ENCODE measurements around the gene CDH2. TPM values are rescaled to one million over a fixed set of nuclear protein-coding genes. Genes with fewer than 3 reads are reported as not detected.
A peak's percentile ranks its signal among the peaks of the same experiment; 100 is the strongest.

CDH2 gene
- total and polyA plus RNA-seq, 2 donors (not counting 1 experiment from before 2014, with no cell fraction given), result 2.0 to 15.3 TPM

- H3K9me3 ChIP-seq (ENCODE audit: control insufficient read depth, insufficient read depth, low read depth, low read length), result no peaks in the 10 kb centered on the region
- H3K79me2 ChIP-seq (ENCODE audit: control insufficient read depth, insufficient read depth, low read length), result no peaks in the 10 kb centered on the region
- H3K36me3 ChIP-seq (ENCODE audit: control insufficient read depth, insufficient read depth, low read length), result no peaks in the 10 kb centered on the region
- no peak for TF ChIP-seq EZH2 (IDR thresholded peaks at IDR 0.05; ENCODE audit: low read length, missing control alignments)
- TF ChIP-seq, protein P1, sequence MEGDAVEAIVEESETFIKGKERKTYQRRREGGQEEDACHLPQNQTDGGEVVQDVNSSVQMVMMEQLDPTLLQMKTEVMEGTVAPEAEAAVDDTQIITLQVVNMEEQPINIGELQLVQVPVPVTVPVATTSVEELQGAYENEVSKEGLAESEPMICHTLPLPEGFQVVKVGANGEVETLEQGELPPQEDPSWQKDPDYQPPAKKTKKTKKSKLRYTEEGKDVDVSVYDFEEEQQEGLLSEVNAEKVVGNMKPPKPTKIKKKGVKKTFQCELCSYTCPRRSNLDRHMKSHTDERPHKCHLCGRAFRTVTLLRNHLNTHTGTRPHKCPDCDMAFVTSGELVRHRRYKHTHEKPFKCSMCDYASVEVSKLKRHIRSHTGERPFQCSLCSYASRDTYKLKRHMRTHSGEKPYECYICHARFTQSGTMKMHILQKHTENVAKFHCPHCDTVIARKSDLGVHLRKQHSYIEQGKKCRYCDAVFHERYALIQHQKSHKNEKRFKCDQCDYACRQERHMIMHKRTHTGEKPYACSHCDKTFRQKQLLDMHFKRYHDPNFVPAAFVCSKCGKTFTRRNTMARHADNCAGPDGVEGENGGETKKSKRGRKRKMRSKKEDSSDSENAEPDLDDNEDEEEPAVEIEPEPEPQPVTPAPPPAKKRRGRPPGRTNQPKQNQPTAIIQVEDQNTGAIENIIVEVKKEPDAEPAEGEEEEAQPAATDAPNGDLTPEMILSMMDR (conservative IDR thresholded peaks at IDR 0.05 in 1 of 2, IDR thresholded peaks at IDR 0.05 in 1 of 2; ENCODE audit: low read depth in 1 of 2, low read length in 2 of 2), result no peak
- no peak overlapping the region for H3K4me2 ChIP-seq (ENCODE audit: extremely low read depth, insufficient read depth, low read length)
- peak overlapping the region in 2 of 4 experiments; percentile 57 to 59 for H3K4me3 ChIP-seq (replicated peaks in 1 of 4; ENCODE audit: control extremely low read depth in 1 of 4, insufficient read depth in 1 of 4, low read depth in 3 of 4, low read length in 4 of 4)
- DNase-seq (ENCODE audit: low read depth in 2 of 2), result peak in 1 of 2 donors; percentile 74
- no peak overlapping the region for H3K9ac ChIP-seq (ENCODE audit: insufficient read depth, low read length)
- H3K27ac ChIP-seq (ENCODE audit: insufficient read depth, low read length), result no peak overlapping the region
- H4K20me1 ChIP-seq (ENCODE audit: control insufficient read depth, extremely low read depth, insufficient read depth, low read length), result no peaks in the 10 kb centered on the region
- H2AFZ ChIP-seq (ENCODE audit: low read length), result no peak overlapping the region
- no peaks in the 10 kb centered on the region for H3K4me1 ChIP-seq (ENCODE audit: control insufficient read depth, extremely low read depth, insufficient read depth, low read length)
- no peaks in the 10 kb centered on the region for H3K27me3 ChIP-seq (ENCODE audit: control insufficient read depth, insufficient read depth, low read length)
These were observed 1.8 kb upstream of the CDH2 start for GRCh38 chr18:28178720-28179119.

DNA sequence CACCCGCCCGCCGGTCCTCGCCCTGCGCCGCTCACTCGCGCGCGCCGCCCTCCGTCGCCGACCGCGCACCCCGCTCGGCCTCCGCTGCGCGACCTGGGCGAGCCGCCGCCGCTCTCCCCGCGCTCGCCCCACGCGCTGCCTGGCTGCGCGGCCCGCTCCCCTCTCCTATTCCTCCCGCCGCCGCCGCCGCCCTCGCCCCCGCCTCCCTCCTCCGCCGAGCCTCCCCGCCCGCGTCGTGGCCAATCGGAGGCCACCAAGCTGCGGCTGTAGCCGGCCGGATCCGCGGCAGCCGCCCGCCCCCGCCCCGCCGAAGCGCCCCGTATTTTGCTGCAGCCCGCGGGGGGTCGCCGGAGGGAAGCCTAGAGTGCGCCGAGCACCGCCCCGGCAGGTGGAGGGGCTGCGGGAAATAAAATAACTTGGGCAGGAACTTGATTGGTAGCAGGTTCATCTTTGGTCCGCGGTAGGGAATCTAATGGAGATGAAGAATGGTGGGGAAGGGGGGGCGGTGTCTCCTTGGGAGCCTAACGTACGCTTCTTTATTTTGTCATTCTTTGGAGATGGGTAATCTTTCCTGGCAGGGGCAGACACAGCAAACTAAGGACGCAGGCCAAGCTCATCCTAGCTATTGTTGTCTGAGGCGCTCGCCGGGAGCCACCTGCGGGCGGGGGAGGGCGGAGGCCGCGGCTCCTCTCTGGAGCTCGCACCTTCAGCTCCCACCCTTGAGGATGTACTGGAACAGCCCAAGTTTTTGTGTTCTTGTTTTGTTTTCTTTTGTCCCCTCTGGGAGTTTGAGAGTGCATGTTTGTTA lies 1.1 kb upstream of the CDH2 start:
- Histone ChIP-seq H3K4me2 (ENCODE audit: extremely low read depth, insufficient read depth, low read length) (peak overlapping the region; percentile 79), H3K36me3 (ENCODE audit: control insufficient read depth, insufficient read depth, low read length) (no peaks in the 10 kb centered on the region), H3K4me1 (ENCODE audit: control insufficient read depth, extremely low read depth, insufficient read depth, low read length) (no peaks in the 10 kb centered on the region), H3K27me3 (ENCODE audit: control insufficient read depth, insufficient read depth, low read length) (no peaks in the 10 kb centered on the region), H2AFZ (ENCODE audit: low read length) (peak overlapping the region; percentile 56), H3K9me3 (ENCODE audit: control insufficient read depth, insufficient read depth, low read depth, low read length) (no peaks in the 10 kb centered on the region), H3K4me3 (replicated peaks in 1 of 4; ENCODE audit: control extremely low read depth in 1 of 4, insufficient read depth in 1 of 4, low read depth in 3 of 4, low read length in 4 of 4) (peak overlapping the region; percentile 57 to 69 (median 60)), H3K79me2 (ENCODE audit: control insufficient read depth, insufficient read depth, low read length) (no peaks in the 10 kb centered on the region), H4K20me1 (ENCODE audit: control insufficient read depth, extremely low read depth, insufficient read depth, low read length) (no peaks in the 10 kb centered on the region), H3K27ac (ENCODE audit: insufficient read depth, low read length) (no peak overlapping the region), H3K9ac (ENCODE audit: insufficient read depth, low read length) (peak overlapping the region; percentile 52)
- TF ChIP-seq EZH2 (IDR thresholded peaks at IDR 0.05; ENCODE audit: low read length, missing control alignments), result no peak
- TF ChIP-seq, protein P1 (conservative IDR thresholded peaks at IDR 0.05 in 1 of 2, IDR thresholded peaks at IDR 0.05 in 1 of 2; ENCODE audit: low read depth in 1 of 2, low read length in 2 of 2), result peak in 1 of 2 donors; percentile 2
- DNase-seq (ENCODE audit: low read depth in 2 of 2), result peak in 1 of 2 donors; percentile 75

GRCh38 chr18:28176698-28176947 lies 307 bp downstream of the CDH2 start:
- H2AFZ ChIP-seq (ENCODE audit: low read length), result peak overlapping the region; percentile 51
- no peak overlapping the region for H3K27ac ChIP-seq (ENCODE audit: insufficient read depth, low read length)
- peak overlapping the region; percentile 56 to 72 (median 66) for H3K4me3 ChIP-seq (replicated peaks in 1 of 4; ENCODE audit: control extremely low read depth in 1 of 4, insufficient read depth in 1 of 4, low read depth in 3 of 4, low read length in 4 of 4)
- peak overlapping the region; percentile 13 for H3K9ac ChIP-seq (ENCODE audit: insufficient read depth, low read length)
- H3K9me3 ChIP-seq (ENCODE audit: control insufficient read depth, insufficient read depth, low read depth, low read length), result no peaks in the 10 kb centered on the region
- no peaks in the 10 kb centered on the region for H3K27me3 ChIP-seq (ENCODE audit: control insufficient read depth, insufficient read depth, low read length)
- peak overlapping the region; percentile 83 for H3K4me2 ChIP-seq (ENCODE audit: extremely low read depth, insufficient read depth, low read length)
- DNase-seq (ENCODE audit: low read depth in 2 of 2), result no peak
- no peaks in the 10 kb centered on the region for H3K79me2 ChIP-seq (ENCODE audit: control insufficient read depth, insufficient read depth, low read length)
- no peaks in the 10 kb centered on the region for H4K20me1 ChIP-seq (ENCODE audit: control insufficient read depth, extremely low read depth, insufficient read depth, low read length)
- TF ChIP-seq, protein P1 (conservative IDR thresholded peaks at IDR 0.05 in 1 of 2, IDR thresholded peaks at IDR 0.05 in 1 of 2; ENCODE audit: low read depth in 1 of 2, low read length in 2 of 2), result no peak
- TF ChIP-seq EZH2 (IDR thresholded peaks at IDR 0.05; ENCODE audit: low read length, missing control alignments), result no peak
- H3K36me3 ChIP-seq (ENCODE audit: control insufficient read depth, insufficient read depth, low read length), result no peaks in the 10 kb centered on the region
- H3K4me1 ChIP-seq (ENCODE audit: control insufficient read depth, extremely low read depth, insufficient read depth, low read length), result no peaks in the 10 kb centered on the region
